GM06990 (cell line): Measurements from ENCODE around the gene CPN2.

Experiments used
- DNase-seq: peaks from one replicate; pipeline ENCODE4 v3.0.0-alpha.2; 2011; ENCODE audit not compliant: insufficient read length; ENCODE audit errors: extremely low read depth
- H3K27me3 ChIP-seq: replicated peaks from 2 replicates; pipeline ENCODE4 v1.6.0; 2011; ENCODE audit warnings: low read length; ENCODE audit not compliant: control insufficient read depth, insufficient read depth
- H3K36me3 ChIP-seq: 2 replicates; pipeline ENCODE4 v1.5.1; 2011; ENCODE audit warnings: low read length; ENCODE audit not compliant: control insufficient read depth, insufficient read depth
- H3K4me3 ChIP-seq: replicated peaks from 2 replicates; pipeline ENCODE4 v1.5.1; 2011; ENCODE audit warnings: low read depth, mild to moderate bottlenecking, control low read depth, low read length
- TF ChIP-seq, protein P1 (sequence below): IDR thresholded peaks from 2 replicates; pipeline ENCODE4 v1.5.1; 2011; ENCODE audit warnings: low read length, control low read depth, mild to moderate bottlenecking, inconsistent platforms; ENCODE audit not compliant: insufficient read depth, poor library complexity, severe bottlenecking

CPN2 gene

DNA sequence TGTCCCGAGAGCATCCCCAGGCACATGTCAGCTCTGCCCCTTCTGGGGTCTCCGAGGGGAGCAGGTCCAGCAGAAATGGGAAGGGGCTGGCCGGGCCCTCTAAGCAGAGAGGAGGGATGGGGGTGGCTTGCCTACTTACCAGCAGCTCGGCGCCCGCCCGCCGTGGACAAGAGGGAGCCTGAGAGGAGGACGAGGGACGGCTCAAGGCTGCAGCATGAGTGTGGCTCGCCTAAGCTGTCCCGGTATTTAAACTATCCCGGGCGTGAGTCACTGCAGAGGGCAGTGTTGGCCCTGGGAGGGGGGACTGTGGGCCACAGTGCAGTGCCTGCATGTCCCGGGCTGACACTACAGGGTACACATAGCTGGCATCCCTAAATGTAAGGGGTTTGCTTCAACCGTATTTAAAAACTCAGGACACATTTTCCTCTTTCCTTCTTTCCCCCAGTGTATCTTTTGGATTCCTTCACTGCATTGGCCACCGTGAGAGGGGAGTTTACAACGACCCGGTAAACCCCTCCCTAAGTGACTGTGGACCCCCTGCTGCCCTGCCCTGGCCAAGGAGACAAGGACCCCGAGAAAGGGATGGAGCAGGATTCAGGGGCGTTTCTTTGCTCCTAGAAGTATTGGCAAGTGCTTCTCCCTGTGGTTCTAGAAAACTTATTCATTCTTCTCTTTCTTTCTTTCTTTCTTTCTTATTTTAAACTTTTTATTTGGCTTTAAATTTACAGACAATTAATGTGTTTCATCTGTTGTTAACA, 18.6 kb upstream of the CPN2 start, which contains the start of gene LRRC15:
LRRC15 (minus strand) TSS at position 222 of the 758 bp plus-strand sequence. CDS start 8,700 bp downstream, outside the sequence.
- Histone ChIP-seq H3K36me3 (no peaks in the 10 kb centered on the region), H3K4me3 (no peak within 1 kb of the TSS), H3K27me3 (no peaks in the 10 kb centered on the region; the same call in 1 of the 2 replicates)
- TF ChIP-seq, protein P1, sequence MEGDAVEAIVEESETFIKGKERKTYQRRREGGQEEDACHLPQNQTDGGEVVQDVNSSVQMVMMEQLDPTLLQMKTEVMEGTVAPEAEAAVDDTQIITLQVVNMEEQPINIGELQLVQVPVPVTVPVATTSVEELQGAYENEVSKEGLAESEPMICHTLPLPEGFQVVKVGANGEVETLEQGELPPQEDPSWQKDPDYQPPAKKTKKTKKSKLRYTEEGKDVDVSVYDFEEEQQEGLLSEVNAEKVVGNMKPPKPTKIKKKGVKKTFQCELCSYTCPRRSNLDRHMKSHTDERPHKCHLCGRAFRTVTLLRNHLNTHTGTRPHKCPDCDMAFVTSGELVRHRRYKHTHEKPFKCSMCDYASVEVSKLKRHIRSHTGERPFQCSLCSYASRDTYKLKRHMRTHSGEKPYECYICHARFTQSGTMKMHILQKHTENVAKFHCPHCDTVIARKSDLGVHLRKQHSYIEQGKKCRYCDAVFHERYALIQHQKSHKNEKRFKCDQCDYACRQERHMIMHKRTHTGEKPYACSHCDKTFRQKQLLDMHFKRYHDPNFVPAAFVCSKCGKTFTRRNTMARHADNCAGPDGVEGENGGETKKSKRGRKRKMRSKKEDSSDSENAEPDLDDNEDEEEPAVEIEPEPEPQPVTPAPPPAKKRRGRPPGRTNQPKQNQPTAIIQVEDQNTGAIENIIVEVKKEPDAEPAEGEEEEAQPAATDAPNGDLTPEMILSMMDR, result no peak
- no peak for DNase-seq

DNA sequence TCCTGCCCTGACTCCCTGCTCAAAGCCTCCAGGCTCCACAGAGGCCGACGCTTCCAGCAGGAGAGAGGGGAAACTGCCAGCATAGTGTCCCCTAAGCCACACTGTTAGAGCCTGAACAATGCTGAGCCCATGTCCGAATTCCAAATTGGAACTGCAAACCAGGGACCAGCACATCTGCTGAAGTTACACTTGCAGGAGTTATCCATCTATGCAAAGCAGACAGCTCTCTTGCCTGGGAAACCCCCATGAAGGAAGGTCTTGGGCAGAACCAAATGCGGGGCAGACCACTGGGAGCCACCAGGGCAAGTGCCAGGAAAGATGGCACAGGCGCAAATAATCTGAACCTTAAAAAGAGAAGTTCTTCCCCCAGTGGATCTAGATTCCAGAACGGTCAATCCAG, 17.8 kb upstream of the CPN2 start:
- no peaks in the 10 kb centered on the region; the same call in 1 of the 2 replicates for H3K27me3 ChIP-seq
- no peak overlapping the region for H3K4me3 ChIP-seq
- DNase-seq, result no peak
- TF ChIP-seq, protein P1, result no peak
- no peaks in the 10 kb centered on the region for H3K36me3 ChIP-seq

DNA sequence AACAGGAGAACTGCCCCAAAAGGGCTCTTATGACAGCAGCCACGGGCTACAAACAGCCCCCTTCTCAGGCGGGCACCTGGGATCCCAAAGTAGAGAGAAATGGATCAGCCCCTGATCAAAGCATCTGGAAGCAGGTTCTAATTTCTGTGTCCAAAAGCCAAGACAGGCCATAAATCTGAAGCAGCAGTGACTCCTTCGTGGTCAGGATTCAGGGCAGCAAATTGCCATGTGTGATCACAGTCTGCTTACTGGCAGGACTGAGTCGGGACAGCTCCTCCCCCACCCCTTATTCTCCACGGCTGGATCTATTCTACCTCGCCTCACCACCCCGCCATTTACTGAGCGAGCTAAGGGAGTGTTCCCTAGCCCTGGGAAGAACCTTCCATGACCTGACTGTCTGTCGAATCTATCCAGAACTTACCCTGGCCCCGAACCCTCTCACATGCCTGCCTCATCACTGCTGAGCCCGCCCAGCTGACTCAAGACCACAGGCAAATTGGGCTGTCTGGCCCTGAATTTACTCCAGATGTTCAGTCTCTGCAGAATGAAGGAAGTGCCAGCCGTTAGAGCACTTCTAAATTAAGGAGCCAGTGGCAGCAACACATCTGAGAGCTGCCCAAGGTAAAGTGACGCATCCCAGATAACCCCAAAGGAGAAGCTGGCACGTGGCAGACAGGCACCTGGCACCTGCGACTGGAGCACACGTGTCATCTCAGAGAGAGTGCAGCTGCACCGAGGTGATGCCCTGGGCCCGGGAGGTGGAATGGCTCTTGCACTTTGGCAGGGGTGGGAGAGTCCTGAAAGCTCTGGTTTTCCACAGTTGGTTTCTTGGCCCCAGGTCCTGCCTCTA, 17.1 kb upstream of the CPN2 start:
- DNase-seq, result no peak
- no peaks in the 10 kb centered on the region for H3K36me3 ChIP-seq
- TF ChIP-seq, protein P1, result no peak
- no peaks in the 10 kb centered on the region; the same call in 1 of the 2 replicates for H3K27me3 ChIP-seq
- H3K4me3 ChIP-seq, result no peak overlapping the region

DNA sequence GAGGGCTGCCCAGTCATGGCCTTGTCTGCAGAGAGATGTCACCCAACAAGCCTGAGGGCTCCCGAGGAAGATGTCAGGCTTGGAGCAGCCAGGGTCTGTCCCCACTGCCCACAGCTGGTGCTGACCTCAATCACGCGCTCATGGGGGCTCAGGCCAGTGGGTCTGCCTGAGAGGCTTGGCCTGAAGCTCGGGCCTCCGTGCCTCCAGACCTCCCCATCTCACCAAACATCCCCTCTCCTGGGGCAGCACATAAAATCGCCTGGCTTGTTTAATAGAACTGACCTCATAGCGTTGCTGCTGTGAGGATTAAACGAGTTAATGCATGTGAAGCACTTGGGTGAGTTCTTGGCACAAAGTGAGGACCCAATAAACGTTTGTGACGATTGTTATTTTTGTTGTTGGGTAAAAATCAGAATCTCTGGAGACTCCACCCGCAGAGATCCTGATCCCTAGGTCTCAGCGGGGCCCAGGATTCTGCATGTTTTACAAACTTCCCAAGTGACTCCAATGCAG, 14.9 kb upstream of the CPN2 start:
- TF ChIP-seq, protein P1, result no peak
- H3K27me3 ChIP-seq, result no peaks in the 10 kb centered on the region; the same call in 1 of the 2 replicates
- no peak overlapping the region for H3K4me3 ChIP-seq
- no peaks in the 10 kb centered on the region for H3K36me3 ChIP-seq
- DNase-seq, result no peak

DNA sequence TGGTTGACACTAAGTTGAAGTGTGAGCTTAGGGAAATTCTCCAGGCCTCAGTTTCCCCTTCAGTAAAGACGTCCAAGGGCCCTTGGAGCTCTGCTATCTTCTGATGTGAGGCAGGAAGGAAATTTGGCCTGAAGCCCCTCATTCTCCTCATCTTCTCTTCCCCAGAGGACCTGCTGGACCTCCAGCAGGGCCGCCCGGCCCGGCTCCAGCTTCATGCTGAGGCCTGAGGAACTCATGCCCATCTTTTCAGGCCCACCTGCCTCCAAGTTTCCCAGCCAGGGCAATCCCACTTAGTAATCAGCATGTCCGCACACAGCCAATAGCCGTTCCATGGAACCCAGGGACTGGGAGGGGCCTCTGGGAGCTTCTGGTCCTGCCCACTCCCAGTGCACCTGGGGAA, 14.4 kb upstream of the CPN2 start:
- H3K36me3 ChIP-seq, result no peaks in the 10 kb centered on the region
- H3K4me3 ChIP-seq, result no peak overlapping the region
- no peaks in the 10 kb centered on the region; the same call in 1 of the 2 replicates for H3K27me3 ChIP-seq
- no peak for DNase-seq
- TF ChIP-seq, protein P1, result no peak
